ENCODE results near the gene RAD18.

RAD18 gene

GRCh38 chr3:8984526-8984925 lies 21.3 kb upstream of the RAD18 start:
- no peak overlapping the region for H3K9ac ChIP-seq (ENCODE audit: low read depth, low read length)
- no peaks in the 10 kb centered on the region for H3K9me3 ChIP-seq (ENCODE audit: control insufficient read depth, insufficient read depth, low read length)
- H3K4me1 ChIP-seq (ENCODE audit: control insufficient read depth, insufficient read depth, low read length), result no peaks in the 10 kb centered on the region
- H3K36me3 ChIP-seq (ENCODE audit: control insufficient read depth, insufficient read depth, low read length), result no peaks in the 10 kb centered on the region
- H3K4me3 ChIP-seq (ENCODE audit: low read depth, low read length), result no peak overlapping the region
- H3K27me3 ChIP-seq (ENCODE audit: control insufficient read depth, insufficient read depth, low read length), result no peaks in the 10 kb centered on the region

GRCh38 chr3:8984081-8984480 lies 20.8 kb upstream of the RAD18 start:
- Histone ChIP-seq H3K4me1 (ENCODE audit: control insufficient read depth, insufficient read depth, low read length) (no peaks in the 10 kb centered on the region), H3K4me3 (ENCODE audit: low read depth, low read length) (no peak overlapping the region), H3K36me3 (ENCODE audit: control insufficient read depth, insufficient read depth, low read length) (no peaks in the 10 kb centered on the region), H3K27me3 (ENCODE audit: control insufficient read depth, insufficient read depth, low read length) (no peaks in the 10 kb centered on the region), H3K9ac (ENCODE audit: low read depth, low read length) (no peak overlapping the region), H3K9me3 (ENCODE audit: control insufficient read depth, insufficient read depth, low read length) (no peaks in the 10 kb centered on the region)

GRCh38 chr3:8983591-8983990 lies 20.3 kb upstream of the RAD18 start:
- Histone ChIP-seq H3K36me3 (ENCODE audit: control insufficient read depth, insufficient read depth, low read length) (no peaks in the 10 kb centered on the region), H3K27me3 (ENCODE audit: control insufficient read depth, insufficient read depth, low read length) (no peaks in the 10 kb centered on the region), H3K9ac (ENCODE audit: low read depth, low read length) (no peak overlapping the region), H3K4me1 (ENCODE audit: control insufficient read depth, insufficient read depth, low read length) (no peaks in the 10 kb centered on the region), H3K9me3 (ENCODE audit: control insufficient read depth, insufficient read depth, low read length) (no peaks in the 10 kb centered on the region), H3K4me3 (ENCODE audit: low read depth, low read length) (no peak overlapping the region)

DNA sequence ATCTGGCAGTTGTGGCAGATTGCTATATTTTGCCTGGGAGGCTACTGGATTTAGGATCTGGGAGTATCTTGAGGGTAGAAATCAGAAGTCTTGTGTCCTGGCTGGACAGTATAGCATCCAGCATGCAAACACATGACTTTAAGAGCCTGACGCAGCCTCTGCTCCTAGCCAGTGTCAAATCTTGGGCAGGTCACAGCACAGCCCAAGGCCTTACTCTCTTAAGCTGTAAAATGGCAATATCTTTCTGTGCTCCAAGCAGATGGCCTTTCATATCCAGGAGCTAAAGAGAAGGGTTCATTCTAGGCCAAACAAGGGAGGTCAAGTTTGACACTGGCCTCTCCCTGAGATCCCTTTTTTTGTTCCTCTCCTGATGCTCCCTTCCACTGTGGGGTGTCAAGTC lies 19.8 kb upstream of the RAD18 start:
- Histone ChIP-seq H3K36me3 (ENCODE audit: control insufficient read depth, insufficient read depth, low read length) (no peaks in the 10 kb centered on the region), H3K4me1 (ENCODE audit: control insufficient read depth, insufficient read depth, low read length) (no peaks in the 10 kb centered on the region), H3K9ac (ENCODE audit: low read depth, low read length) (no peak overlapping the region), H3K27me3 (ENCODE audit: control insufficient read depth, insufficient read depth, low read length) (no peaks in the 10 kb centered on the region), H3K4me3 (ENCODE audit: low read depth, low read length) (no peak overlapping the region), H3K9me3 (ENCODE audit: control insufficient read depth, insufficient read depth, low read length) (no peaks in the 10 kb centered on the region)

GRCh38 chr3:8982509-8982908 lies 19.2 kb upstream of the RAD18 start:
- no peaks in the 10 kb centered on the region for H3K27me3 ChIP-seq (ENCODE audit: control insufficient read depth, insufficient read depth, low read length)
- H3K9ac ChIP-seq (ENCODE audit: low read depth, low read length), result no peak overlapping the region
- H3K4me3 ChIP-seq (ENCODE audit: low read depth, low read length), result no peak overlapping the region
- no peaks in the 10 kb centered on the region for H3K9me3 ChIP-seq (ENCODE audit: control insufficient read depth, insufficient read depth, low read length)
- no peaks in the 10 kb centered on the region for H3K4me1 ChIP-seq (ENCODE audit: control insufficient read depth, insufficient read depth, low read length)
- no peaks in the 10 kb centered on the region for H3K36me3 ChIP-seq (ENCODE audit: control insufficient read depth, insufficient read depth, low read length)

GRCh38 chr3:8981700-8982099 lies 18.4 kb upstream of the RAD18 start:
- Histone ChIP-seq H3K27me3 (ENCODE audit: control insufficient read depth, insufficient read depth, low read length) (no peaks in the 10 kb centered on the region), H3K4me1 (ENCODE audit: control insufficient read depth, insufficient read depth, low read length) (no peaks in the 10 kb centered on the region), H3K4me3 (ENCODE audit: low read depth, low read length) (no peak overlapping the region), H3K36me3 (ENCODE audit: control insufficient read depth, insufficient read depth, low read length) (no peaks in the 10 kb centered on the region), H3K9me3 (ENCODE audit: control insufficient read depth, insufficient read depth, low read length) (no peaks in the 10 kb centered on the region), H3K9ac (ENCODE audit: low read depth, low read length) (no peak overlapping the region)

DNA sequence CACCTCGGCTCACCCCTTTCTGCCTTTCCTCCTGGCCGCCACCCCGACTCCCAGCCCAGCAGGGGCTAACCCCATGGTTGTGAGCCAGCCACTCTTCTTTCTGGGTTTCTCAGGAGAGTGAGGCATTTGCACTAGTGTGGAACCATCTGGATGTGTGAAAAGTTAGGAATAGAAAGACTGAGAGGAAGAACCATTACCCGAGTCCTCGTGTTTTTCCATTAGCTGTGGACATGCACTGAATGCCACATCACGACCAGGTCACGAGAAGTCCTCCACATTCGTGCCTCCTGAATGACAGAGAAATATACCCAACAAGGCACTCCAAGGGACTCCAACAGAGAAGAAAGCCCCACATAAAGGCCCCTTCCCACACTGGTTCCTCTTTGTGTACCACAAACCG lies 18.0 kb upstream of the RAD18 start:
- H3K27me3 ChIP-seq (ENCODE audit: control insufficient read depth, insufficient read depth, low read length), result no peaks in the 10 kb centered on the region
- H3K9ac ChIP-seq (ENCODE audit: low read depth, low read length), result no peak overlapping the region
- no peaks in the 10 kb centered on the region for H3K4me1 ChIP-seq (ENCODE audit: control insufficient read depth, insufficient read depth, low read length)
- no peaks in the 10 kb centered on the region for H3K9me3 ChIP-seq (ENCODE audit: control insufficient read depth, insufficient read depth, low read length)
- H3K36me3 ChIP-seq (ENCODE audit: control insufficient read depth, insufficient read depth, low read length), result no peaks in the 10 kb centered on the region
- H3K4me3 ChIP-seq (ENCODE audit: low read depth, low read length), result no peak overlapping the region

DNA sequence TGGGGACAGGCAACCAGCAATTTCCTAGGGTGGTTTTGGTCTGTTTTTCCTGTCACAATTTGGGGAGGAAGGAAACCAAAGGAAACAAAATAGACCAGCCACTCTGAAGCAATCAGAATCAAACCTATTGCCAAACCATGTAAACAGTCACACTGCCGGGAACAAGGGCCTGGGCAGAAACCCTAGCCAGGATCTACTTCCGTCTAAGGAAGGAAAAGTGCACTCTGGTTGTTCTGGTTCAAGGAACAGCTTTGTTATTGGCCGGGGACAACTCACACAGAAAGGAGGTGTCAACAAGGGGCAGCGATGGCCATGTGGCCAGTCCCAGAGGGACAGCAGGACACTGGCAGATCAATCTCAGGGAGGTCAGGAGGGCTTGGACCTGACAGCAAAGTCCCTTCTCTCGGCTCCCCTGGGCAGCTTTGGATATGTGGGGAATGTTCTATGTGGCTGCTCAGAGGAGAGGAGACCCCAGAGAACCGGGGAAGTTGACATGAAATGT lies 17.5 kb upstream of the RAD18 start:
- Histone ChIP-seq H3K27me3 (ENCODE audit: control insufficient read depth, insufficient read depth, low read length) (no peaks in the 10 kb centered on the region), H3K9me3 (ENCODE audit: control insufficient read depth, insufficient read depth, low read length) (no peaks in the 10 kb centered on the region), H3K9ac (ENCODE audit: low read depth, low read length) (no peak overlapping the region), H3K4me3 (ENCODE audit: low read depth, low read length) (no peak overlapping the region), H3K36me3 (ENCODE audit: control insufficient read depth, insufficient read depth, low read length) (no peaks in the 10 kb centered on the region), H3K4me1 (ENCODE audit: control insufficient read depth, insufficient read depth, low read length) (no peaks in the 10 kb centered on the region)

GRCh38 chr3:8979262-8979661 lies 16.0 kb upstream of the RAD18 start:
- Histone ChIP-seq H3K36me3 (ENCODE audit: control insufficient read depth, insufficient read depth, low read length) (no peaks in the 10 kb centered on the region), H3K9ac (ENCODE audit: low read depth, low read length) (no peak overlapping the region), H3K4me3 (ENCODE audit: low read depth, low read length) (no peak overlapping the region), H3K4me1 (ENCODE audit: control insufficient read depth, insufficient read depth, low read length) (no peaks in the 10 kb centered on the region), H3K27me3 (ENCODE audit: control insufficient read depth, insufficient read depth, low read length) (no peaks in the 10 kb centered on the region), H3K9me3 (ENCODE audit: control insufficient read depth, insufficient read depth, low read length) (no peaks in the 10 kb centered on the region)

GRCh38 chr3:8978551-8978950 lies 15.3 kb upstream of the RAD18 start:
- H3K9ac ChIP-seq (ENCODE audit: low read depth, low read length), result no peak overlapping the region
- H3K4me1 ChIP-seq (ENCODE audit: control insufficient read depth, insufficient read depth, low read length), result no peaks in the 10 kb centered on the region
- H3K36me3 ChIP-seq (ENCODE audit: control insufficient read depth, insufficient read depth, low read length), result no peaks in the 10 kb centered on the region
- no peaks in the 10 kb centered on the region for H3K9me3 ChIP-seq (ENCODE audit: control insufficient read depth, insufficient read depth, low read length)
- H3K4me3 ChIP-seq (ENCODE audit: low read depth, low read length), result no peak overlapping the region
- no peaks in the 10 kb centered on the region for H3K27me3 ChIP-seq (ENCODE audit: control insufficient read depth, insufficient read depth, low read length)

DNA sequence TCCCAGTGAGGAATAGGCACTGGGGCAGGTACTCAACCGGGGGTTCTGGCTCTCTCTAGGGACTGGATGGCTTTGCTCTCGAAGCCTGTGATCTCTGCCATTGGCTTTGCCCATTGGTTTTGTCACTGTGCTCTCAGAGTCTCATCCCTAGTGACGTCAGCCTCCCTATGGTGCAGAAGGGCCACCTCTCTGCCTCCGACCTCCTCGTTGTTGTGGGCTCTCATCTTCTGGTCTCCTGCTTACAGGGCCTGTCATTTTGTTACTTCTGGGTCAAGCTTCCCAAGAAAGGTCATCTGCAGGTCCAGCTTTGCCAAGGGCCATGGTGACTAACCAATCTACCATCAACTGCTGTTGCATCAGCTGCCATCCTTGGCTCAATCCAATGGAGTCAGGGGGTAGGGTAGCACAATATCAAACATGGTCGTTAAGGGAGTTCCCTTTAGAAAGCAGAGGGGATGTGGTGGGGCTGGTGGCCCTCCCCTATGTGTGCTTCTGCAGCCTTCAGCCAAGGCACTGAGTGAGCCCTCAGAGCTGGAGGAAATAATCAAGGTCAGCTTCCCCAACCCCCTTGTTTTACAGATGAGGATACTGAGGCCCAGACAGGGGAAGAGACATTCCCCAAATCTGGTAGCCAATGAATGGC lies 13.4 kb upstream of the RAD18 start:
- Histone ChIP-seq H3K4me1 (ENCODE audit: control insufficient read depth, insufficient read depth, low read length) (no peaks in the 10 kb centered on the region), H3K9me3 (ENCODE audit: control insufficient read depth, insufficient read depth, low read length) (no peaks in the 10 kb centered on the region), H3K27me3 (ENCODE audit: control insufficient read depth, insufficient read depth, low read length) (peaks cover under 1% of the 10 kb centered on the region), H3K9ac (ENCODE audit: low read depth, low read length) (no peak overlapping the region), H3K36me3 (ENCODE audit: control insufficient read depth, insufficient read depth, low read length) (no peaks in the 10 kb centered on the region), H3K4me3 (ENCODE audit: low read depth, low read length) (no peak overlapping the region)

DNA sequence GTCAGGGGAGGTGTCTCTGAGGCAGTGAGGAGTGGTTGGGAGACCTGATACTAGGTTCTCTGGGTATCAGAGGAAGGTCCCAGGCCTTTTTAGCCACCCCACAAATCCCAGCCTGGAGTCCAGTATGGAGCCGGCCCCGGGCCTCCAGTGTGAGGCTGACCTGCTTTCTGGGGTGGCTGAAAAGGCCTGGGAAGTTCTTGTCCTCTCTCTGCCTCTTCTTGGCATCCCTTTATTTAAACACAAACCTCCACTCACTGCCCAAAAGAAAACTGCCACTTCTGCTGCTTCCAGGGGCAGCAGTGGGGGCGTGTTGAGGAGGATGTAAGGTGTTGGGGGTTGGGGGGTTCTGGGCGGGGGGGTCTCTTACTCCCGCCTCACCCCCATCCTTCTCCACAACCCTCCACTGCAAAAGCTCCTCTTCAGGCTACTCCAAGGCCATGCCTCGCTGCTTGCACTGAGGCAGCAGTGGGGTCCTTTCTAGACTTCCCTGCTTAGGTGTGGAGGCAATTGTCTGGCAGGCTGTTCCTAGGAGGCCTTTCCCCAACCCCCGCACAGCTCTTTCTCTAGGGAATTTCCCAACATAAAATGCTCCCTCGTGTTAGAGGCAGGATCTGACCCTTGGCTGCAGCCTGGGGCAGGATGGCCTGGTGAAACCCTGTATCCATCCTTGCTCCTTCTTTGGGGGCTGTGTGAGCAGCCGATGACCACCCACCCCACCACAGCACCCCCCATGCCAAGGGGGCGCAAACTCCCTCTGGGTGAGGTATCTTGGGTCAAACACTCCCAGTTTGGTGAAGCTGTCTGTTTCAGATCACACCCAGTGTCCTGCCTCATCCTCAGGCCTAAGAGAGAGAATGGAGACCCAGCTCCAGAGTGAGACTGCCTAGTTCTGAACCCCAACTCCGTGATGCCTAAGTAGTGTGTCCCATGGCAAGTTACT lies 12.1 kb upstream of the RAD18 start:
- Histone ChIP-seq H3K9me3 (ENCODE audit: control insufficient read depth, insufficient read depth, low read length) (no peaks in the 10 kb centered on the region), H3K27me3 (ENCODE audit: control insufficient read depth, insufficient read depth, low read length) (peaks cover 5% of the 10 kb centered on the region), H3K9ac (ENCODE audit: low read depth, low read length) (no peak overlapping the region), H3K4me3 (ENCODE audit: low read depth, low read length) (no peak overlapping the region), H3K36me3 (ENCODE audit: control insufficient read depth, insufficient read depth, low read length) (no peaks in the 10 kb centered on the region), H3K4me1 (ENCODE audit: control insufficient read depth, insufficient read depth, low read length) (no peaks in the 10 kb centered on the region)

Data from iPS-15b (cell line).